HEK293 (cell line): Measurements from ENCODE around the gene SUSD3.

Source experiments
- CTCF ChIP-seq: fragments of 450-650 bp; formaldehyde crosslinking; IDR thresholded peaks from 2 replicates; pipeline ENCODE4 v1.5.1; 2016; ENCODE audit warnings: missing biosample characterization, missing genetic modification characterization
- SP2 ChIP-seq: fragments of 450-650 bp; formaldehyde crosslinking; IDR thresholded peaks from 2 replicates; pipeline ENCODE4 v1.5.1; 2016; ENCODE audit warnings: missing biosample characterization, missing genetic modification characterization
- ZNF664 ChIP-seq: fragments of 450-650 bp; formaldehyde crosslinking; IDR thresholded peaks from 2 replicates; pipeline ENCODE4 v1.5.1; 2016; ENCODE audit warnings: missing biosample characterization, missing genetic modification characterization

- TF ChIP-seq ZNF664 (tag by site-specific recombination) (no peak), SP2 (no peak), CTCF (tag by site-specific recombination) (no peak)
Observed at GRCh38 chr9:93079371-93079770, 20.9 kb downstream of the SUSD3 start.
